ENCODE data around the gene ALDH16A1.
"Not testable (repeated sequence)": the region's sequence is repeated elsewhere in the genome, so short reads cannot be mapped to it uniquely, and the experiment has no call there.

The ALDH16A1 gene

DNA sequence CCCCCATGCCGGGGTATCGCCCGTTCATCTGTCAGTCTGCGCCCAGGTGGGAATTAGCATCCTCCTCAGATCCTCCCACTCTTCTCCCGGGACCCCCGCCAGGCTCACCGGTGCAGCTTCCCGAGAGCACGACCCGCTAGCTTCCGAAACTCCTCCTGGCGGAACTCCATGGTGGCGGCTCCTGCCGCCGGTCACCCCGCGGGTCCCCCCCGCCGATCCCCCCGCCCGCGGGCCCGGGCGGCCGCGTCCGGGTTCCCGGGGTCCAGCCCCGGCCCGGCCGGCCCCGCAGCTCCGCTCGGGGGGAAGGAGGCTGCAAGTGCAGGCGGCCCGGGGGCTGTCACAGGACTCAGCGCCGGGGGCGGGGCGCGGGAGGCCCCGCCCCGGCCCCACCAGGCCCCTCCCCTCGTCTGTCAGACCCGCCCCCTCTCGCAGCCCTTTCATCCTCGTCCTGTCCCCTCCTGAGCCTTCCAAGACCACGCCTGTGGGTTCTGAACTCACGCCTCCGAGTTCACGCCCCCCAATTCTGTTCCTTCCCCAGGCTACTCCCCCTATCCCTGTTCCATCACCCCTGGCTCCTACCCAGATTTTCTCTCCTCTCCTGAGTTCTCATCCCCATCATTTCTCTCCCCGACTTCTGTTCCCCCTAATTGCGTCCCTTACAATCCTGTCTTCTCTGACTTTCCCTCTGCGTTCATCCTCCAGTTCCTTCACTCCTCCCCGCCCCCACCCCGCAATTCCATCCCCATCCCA is 11.6 kb upstream of the ALDH16A1 start, which contains the start of gene SLC17A7:
SLC17A7 (minus strand) TSS at position 318 of the 750 bp plus-strand sequence; CDS start at position 170, 148 bp downstream.
- DNase-seq, result peak; percentile 24

GRCh38 chr19:49441960-49442350 is 11.1 kb upstream of the ALDH16A1 start:
- no peak for DNase-seq

GRCh38 chr19:49442354-49442753 is 10.7 kb upstream of the ALDH16A1 start:
- DNase-seq, result no peak

DNA sequence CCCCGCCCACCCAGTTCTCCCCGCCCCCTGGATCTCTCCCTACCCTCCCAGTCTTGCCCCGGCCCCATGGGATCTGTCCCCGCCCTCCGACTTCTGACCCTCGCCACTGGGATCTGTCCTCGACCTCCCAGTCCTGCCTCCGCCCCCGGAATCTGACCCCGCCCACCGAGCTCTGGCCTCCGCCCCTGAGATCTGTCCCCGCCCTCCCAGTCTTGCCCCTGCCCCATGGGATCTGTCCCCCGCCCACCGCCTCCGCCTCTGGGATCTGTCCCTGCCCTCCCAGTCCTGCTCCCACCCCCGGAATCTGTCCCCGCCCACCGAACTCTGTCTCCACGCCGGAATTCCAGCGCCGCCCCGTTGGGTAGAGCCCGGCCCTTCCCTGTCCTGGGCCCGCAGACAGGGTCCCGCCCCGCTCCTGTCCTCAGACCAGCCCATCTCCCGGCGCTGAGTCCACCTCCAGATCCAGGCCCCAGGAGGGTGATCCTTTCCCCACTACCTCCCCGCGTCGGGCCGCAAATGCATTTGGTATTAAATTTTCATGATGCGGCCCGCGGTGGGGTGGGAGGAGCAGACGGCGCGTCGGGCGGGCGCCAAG is 10.2 kb upstream of the ALDH16A1 start:
- DNase-seq, result peak; percentile 56

DNA sequence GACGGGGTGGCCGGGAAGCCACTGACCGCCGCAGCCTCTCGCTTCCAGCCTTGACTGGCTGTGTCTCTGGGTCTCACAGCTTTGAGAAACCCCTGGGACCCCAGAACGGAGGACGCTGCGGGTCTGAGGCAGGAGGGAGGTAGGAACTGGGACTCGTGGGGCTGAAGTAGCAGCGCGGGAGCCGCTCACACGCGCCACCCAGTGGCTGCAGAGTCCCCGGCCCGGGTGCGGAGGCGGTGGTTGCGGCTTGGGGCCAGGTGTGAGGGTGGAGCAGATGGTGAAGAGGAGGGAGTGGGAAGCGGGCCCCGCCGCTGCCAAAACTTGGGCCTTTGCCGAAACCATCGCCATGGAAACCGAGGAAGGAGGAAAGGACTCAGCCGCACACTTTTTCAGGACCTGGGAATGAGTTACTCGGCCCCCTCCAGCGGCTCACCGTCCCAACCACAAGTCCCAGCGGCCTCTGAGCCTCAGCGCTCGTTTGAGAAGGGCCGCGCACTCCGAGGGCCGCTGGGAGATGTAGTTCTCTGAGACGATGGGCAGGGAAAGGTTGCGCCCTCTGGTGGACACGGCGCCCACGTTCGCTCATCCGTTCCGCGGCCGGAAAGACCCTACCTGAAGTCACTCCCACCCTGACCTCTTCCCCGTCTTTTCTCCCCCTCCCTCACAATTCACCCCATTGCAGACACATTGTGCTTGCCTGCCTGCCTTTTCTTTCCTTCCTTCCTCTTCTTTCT is 9.5 kb upstream of the ALDH16A1 start:
- DNase-seq, result peak; percentile 95

DNA sequence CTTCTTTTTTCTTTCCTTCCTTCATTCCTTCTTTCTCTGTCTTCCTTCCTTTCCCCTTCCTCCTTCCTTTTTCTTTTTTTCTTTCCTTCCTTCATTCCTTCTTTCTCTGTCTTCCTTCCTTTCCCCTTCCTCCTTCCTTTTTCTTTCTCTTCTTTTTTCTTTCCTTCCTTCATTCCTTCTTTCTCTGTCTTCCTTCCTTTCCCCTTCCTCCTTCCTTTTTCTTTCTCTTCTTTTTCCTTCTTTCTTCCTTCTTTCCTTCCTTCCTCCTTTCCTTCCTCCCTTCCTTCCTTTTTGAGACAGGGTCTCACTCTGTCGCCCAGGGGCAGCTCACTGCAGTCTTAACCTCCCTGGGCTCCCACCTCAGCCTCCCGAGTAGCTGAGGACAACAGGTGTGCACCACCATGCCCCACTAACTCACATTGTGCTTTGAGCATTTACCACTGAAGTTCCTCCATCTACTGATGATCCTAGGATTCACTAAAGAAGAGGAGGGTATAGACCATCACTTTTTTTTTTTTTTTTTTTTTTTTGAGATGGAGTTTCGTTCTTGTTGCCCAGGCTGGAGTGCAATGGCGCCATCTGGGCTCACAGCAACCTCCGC is 8.8 kb upstream of the ALDH16A1 start:
- DNase-seq, result not testable (repeated sequence)

DNA sequence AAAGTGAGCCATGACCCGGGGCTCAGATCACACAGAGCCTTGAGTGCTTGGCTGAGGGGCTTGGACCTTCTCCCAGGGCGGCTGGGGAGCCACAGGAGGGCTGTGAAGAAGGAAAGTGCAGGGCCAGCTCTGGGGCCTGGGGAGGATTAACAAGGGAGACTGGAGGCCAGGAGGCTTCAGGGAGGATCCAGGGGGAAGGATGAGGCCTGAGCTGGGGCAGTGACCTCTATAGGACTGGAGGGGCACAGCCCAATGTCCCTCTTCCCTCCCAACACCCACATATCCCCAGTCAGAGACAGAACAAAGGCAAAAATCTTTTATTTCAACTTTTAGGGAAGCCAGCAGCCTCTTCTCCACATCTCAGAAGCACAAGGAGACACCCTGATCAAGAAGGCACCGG is 7.0 kb upstream of the ALDH16A1 start:
- DNase-seq, result no peak

GRCh38 chr19:49447485-49448431 is 5.3 kb upstream of the ALDH16A1 start:
- DNase-seq, result no peak

GRCh38 chr19:49448432-49448786 is 4.6 kb upstream of the ALDH16A1 start:
- no peak for DNase-seq

DNA sequence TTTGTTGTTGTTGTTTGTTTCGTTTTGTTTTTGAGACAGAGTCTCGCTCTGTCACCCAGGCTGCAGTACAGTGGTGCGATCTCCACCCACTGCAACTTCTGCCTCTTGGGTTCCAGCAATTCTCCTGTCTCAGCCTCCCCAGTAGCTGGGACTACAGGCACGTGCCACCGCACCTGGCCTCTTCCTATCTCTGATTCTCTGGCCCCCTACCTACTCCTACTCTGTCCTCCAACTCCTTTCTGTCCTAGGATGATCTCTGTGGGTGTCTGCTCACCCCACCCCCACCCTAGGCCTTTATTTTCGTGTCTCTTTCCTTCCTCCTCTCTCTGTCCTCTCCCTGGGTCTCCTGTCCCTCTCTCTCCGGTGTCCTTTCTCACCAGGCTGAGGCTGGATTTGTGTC is 2.6 kb upstream of the ALDH16A1 start:
- DNase-seq, result no peak

DNA sequence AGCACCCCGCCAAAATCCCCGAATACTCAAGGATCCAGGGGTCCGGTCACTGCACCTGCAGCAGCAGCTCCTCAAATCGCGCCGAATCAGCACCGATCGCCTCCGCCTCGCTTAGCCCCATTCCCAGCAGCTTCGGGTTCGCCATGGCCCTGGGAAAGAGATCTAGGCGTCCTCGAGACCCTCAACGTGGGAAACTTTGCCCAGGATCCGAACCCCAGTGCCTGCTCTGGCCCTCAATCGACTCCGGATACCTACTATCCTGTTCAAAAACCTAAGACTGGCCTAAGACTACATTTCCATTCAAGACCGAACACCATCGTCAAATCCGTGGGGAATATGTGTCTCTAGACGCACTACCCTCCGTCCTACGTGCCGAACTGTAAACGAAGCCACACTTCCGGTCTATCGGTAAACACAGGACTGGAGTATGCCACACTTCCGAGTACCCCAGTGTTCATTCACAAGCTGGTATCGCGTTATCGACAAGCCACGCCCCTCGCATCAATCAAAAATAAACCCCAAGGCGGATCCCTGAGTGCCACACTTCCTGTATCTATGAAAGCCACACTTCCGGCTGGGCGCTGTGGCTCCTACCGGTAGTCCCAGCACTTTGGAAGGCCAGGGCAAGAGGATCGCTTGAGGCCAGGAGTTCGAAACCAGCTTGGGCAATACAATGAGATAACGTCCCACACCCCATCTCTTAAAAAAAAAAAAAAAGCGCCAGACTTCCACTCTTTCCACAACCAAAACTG is 1.4 kb upstream of the ALDH16A1 start, which contains the start of gene PIH1D1:
PIH1D1 (minus strand) TSS at position 385 of the 752 bp plus-strand sequence; CDS start at position 145, 240 bp downstream.
- DNase-seq, result peak; percentile 99

GRCh38 chr19:49453757-49454240 is 774 bp downstream of the ALDH16A1 start:
- no peak for DNase-seq

- no peak for DNase-seq
Measured at GRCh38 chr19:49455773-49456172, 2.7 kb downstream of the ALDH16A1 start.

GRCh38 chr19:49456326-49456725 is 3.3 kb downstream of the ALDH16A1 start:
- peak; percentile 47 for DNase-seq

DNA sequence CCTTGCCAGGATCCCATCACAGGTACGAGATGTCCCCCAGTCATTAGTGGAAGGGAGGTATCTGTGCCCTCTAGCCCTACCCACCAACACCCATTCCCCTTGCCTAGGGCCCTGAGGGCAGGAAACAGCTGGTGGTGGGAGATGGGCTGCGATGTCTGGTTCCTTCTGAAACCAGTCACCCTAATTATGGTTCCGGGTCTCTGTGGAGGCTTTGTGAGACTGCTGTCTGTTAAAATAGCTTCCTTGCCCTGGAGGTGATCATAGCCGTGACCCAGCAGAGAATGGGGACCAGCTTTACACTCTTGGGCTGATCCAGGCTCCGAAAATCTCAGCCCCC is 5.5 kb downstream of the ALDH16A1 start:
- DNase-seq, result no peak

GRCh38 chr19:49459388-49459787 is 6.4 kb downstream of the ALDH16A1 start:
- no peak for DNase-seq

DNA sequence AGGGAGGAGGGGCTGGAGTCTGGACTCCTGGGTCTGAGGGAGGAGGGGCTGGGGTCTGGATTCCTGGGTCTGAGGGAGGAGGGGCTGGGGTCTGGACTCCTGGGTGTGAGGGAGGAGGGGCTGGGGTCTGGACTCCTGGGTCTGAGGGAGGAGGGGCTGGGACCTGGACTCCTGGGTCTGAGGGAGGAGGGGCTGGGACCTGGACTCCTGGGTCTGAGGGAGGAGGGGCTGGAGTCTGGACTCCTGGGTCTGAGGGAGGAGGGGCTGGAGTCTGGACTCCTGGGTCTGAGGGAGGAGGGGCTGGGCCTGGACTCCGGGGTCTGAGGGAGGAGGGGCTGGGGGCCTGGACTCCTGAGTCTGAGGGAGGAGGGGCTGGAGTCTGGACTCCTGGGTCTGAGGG is 8.1 kb downstream of the ALDH16A1 start:
- not testable (repeated sequence) for DNase-seq

DNA sequence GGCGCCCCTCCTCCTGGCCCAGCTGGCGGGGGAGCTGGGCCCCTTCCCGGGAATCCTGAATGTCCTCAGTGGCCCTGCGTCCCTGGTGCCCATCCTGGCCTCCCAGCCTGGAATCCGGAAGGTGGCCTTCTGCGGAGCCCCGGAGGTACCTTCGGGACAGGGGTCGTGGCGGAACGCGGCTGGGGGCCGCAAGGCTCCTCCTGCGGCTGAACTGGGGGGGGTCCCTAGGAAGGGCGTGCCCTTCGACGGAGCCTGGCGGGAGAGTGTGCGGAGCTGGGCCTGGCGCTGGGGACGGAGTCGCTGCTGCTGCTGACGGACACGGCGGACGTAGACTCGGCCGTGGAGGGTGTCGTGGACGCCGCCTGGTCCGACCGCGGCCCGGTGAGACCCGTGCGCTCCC is 8.6 kb downstream of the ALDH16A1 start:
- no peak for DNase-seq

- DNase-seq, result no peak
Measured at GRCh38 chr19:49462492-49462891, 9.5 kb downstream of the ALDH16A1 start.

DNA sequence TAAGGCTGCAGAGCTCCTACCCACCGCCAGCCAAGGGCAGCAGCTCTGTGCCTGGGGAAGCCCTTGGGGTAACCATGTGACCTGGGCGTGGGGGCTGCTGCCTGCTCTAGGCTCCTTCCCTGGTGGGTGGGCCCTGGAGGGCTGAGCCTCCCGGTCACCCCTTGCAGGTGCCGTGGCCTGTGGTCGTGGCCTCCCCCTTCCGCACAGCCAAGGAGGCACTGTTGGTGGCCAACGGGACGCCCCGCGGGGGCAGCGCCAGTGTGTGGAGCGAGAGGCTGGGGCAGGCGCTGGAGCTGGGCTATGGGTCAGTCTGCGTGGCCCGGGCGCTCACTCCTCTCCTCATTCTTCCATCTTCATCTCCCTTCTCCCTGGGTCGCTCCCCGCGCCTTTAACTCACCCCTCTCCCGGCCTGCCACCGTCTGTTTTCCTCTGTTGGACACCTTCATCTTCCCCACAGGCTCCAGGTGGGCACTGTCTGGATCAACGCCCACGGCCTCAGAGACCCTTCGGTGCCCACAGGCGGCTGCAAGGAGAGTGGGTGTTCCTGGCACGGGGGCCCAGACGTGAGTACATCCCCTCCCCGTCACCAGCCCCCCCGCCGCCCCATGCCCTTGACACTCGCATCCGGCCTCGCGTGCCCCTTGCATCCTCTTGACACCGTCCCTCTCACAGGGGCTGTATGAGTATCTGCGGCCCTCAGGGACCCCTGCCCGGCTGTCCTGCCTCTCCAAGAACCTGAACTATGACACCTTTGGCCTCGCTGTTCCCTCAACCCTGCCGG is 11.1 kb downstream of the ALDH16A1 start:
- DNase-seq, result no peak

DNA sequence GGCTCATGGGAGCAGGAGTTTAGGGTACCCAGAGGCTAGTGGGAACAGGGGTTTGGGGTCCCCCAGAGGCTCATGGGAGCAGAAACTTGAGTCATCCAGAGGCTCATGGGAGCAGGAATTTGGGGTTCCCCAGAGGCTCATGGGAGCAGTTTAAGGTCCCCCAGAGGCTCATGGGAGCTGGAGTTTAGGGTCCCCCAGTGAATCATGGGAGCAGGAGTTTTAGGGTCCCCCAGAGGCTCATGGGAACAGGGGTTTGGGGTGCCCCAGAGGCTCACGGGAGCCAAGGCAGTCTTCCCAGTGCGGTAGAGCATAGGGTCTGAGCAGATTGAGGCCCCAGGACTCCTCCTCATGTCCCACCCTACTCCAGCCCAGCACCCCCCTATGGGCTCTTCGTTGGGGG is 12.3 kb downstream of the ALDH16A1 start:
- no peak for DNase-seq

Measured in inflammatory macrophage treated with lipopolysaccharide for 4 hours (primary cell).